GM21717 (cell line): ENCODE results near the gene TM4SF20.
"Not testable (repeated sequence)": the region's sequence is repeated elsewhere in the genome, so short reads cannot be mapped to it uniquely, and the experiment has no call there.

Experiments
- ATAC-seq: cut with Tn5 transposase; IDR thresholded peaks from one replicate; pipeline ENCODE4 v1.9.1; 2021; ENCODE audit warnings: mild to moderate bottlenecking, moderate library complexity; ENCODE audit not compliant: unreplicated experiment

Gene TM4SF20

GRCh38 chr2:227398684-227399670, 19.9 kb upstream of the TM4SF20 start:
- ATAC-seq = no peak

GRCh38 chr2:227397562-227397961, 18.5 kb upstream of the TM4SF20 start:
- ATAC-seq = no peak

GRCh38 chr2:227395556-227395955, 16.4 kb upstream of the TM4SF20 start:
- no peak for ATAC-seq

- no peak for ATAC-seq
These were observed 15.3 kb upstream of the TM4SF20 start for GRCh38 chr2:227394401-227394800.

DNA sequence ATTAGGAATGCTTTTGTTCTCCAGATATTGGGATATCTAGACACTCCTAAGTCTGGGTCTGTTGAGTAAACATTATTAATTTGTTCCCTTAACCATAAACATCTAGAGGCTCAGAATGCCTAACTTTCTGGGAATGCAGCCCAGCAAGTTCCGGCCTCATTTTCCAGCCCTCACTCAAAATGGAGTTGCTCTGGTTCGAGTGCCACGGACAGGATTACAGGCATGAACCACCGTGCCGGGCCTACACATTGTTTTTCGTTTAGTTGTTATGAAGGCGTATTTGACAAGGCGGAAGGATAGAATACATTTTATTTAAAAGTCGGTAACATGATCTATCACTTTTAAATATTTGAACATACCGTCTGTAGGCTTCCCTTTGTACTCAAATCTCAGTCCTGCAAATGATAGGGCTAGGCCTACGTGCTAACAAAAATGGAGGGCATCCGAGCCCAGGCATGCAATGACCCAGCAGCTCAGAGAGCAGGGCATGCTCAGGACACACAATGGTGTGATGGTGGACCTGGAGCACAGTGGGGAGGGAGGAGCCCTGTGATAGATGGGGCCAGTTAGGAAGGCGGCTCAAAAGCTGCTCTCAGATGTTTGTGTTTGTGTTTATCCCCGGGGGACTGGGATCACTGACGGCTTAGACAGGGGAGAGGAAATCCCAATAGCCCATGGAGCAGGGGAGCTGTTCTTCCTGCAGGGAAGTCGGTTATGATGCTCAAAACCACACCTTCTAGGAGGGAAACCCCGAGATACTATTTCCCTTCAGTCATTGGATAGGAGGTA, 11.6 kb upstream of the TM4SF20 start:
- no peak for ATAC-seq

DNA sequence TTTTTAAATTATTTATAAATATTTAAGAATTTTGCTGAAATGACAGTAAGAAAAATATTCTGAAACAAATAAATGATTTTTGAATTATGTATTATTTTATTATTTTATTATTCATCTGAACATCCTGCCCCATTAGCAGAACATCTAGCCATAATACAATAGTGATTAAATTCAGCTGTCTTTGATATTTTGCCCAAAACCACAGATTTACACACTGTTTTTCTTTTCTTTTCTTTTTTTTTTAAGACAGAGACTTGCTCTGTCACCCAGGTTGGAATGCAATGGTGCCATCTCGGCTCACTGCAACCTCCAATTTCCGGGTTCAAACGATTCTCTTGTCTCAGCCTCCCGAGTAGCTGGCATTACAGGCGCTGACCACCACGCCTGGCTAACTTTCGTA, 10.6 kb upstream of the TM4SF20 start:
- no peak for ATAC-seq

DNA sequence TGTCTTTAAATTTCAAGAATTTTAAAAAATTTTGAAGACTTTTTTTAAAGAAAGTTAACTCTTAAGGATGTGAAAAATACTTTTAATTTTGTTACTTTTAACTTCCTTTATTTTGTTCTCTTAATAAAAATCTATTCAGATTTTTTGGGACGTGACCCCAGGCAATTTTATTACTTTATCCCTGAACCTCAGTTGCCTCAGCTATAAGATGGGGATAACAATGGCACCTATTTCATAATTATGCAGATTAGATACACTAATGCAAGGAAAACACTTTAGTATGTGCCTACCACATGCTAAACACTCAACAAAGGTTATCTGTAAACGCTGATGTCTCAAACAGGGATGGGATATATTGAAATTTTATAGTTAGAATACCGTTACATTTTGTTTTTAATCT, 10.1 kb upstream of the TM4SF20 start:
- ATAC-seq = no peak

DNA sequence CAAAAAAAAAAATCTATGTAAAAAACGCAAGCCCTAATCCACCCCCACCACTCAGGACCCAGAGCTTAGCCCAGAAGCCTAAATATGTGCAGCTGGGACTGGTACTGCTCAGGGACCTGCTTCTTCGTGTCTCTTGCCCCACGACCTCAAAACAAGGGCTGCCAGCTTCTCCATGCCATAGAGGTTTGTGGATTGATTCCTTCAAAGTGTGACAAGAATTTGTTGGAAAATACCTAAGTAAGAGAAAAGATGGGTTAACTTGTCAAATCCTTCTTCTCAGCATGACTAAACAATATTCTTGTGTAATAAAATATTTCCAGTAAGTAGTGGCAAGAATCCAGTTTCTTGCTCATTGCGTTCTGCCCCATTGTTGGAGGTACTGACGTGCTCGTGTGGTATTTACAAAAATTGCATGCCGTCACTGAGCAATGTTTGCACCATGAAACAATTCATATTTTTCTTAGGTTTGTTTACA, 9.5 kb upstream of the TM4SF20 start:
- ATAC-seq = no peak

DNA sequence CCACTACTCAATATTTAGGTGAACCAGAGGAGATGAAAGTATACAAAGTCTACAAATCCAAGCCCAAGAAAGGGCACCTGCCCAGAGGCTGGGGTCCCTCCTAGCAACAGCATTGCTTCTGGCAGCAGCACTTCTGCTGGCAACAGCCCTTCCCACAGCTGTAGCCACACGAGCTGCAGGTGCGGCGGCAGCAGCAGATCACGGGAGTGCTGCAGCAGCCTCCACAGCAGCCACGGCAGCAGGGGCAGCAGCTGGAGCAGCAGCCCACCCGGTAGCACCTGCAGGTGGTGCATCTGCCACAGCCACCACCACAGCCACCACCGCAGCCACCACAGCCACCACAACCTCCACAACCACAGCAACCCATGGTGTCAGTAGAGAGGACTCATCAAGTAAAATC, 8.5 kb upstream of the TM4SF20 start, which contains the start of gene SCYGR1:
SCYGR1 (minus strand) TSS at position 367 of the 400 bp plus-strand sequence; CDS start at position 367, 0 bp downstream.
- not testable (repeated sequence) for ATAC-seq

DNA sequence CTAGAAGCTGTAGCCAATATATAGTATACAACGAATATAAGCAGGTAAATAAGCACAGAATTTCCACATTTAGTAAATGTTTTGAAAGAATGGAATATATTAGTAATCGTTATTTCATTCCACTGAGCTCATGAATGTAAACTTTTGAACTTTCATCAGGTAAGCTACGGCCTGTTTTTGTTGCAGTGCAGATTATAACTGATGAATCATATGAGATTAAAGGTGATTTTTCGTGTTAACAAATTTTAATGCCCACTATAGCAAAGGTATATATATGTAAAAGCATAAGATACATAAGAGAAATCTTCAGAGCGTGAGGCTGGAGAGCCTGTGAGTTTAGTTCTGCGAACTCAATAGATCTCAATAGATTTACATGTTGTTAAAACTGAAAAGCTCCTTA, 7.5 kb upstream of the TM4SF20 start:
- ATAC-seq = no peak

DNA sequence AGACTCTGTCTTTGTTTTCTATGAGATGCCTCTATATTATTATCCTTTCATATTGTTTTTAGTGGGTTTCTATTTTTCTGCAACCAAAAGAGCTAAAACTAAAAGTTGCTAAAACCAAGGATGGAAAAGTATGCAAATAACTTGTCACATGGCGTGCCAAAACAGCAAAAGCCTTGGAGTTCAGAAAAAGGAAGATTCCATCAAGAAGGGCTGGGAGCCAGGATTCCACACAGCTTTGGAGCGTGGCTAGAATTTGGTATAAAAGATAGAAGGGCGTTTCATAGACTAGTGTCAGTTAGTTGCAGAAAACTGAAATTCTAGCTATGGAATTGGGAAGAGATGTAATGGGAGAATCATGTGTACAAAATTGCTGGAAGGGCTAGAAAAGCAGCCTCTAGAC, 4.6 kb upstream of the TM4SF20 start:
- no peak for ATAC-seq

GRCh38 chr2:227382241-227382835, 3.2 kb upstream of the TM4SF20 start:
- not testable (repeated sequence) for ATAC-seq

DNA sequence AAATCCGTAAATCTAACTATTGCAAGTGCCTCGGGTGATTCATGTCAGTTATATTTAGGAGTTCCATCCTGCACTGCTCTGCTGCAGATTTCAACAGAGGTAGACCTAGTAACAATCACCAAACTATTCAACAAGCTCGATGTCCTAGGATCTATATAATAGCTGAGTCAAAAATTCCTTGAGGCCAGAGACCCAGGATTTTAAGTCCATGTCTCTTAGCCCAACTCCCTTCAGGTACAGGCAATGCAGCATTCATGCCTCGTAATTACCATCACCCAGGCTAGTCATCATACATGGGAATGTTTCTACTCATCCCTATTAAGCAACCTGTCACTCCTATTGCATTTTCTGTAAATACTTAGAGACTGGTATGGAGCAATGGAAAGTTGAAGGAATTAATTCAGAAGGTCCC, 729 bp downstream of the TM4SF20 start:
- no peak for ATAC-seq

DNA sequence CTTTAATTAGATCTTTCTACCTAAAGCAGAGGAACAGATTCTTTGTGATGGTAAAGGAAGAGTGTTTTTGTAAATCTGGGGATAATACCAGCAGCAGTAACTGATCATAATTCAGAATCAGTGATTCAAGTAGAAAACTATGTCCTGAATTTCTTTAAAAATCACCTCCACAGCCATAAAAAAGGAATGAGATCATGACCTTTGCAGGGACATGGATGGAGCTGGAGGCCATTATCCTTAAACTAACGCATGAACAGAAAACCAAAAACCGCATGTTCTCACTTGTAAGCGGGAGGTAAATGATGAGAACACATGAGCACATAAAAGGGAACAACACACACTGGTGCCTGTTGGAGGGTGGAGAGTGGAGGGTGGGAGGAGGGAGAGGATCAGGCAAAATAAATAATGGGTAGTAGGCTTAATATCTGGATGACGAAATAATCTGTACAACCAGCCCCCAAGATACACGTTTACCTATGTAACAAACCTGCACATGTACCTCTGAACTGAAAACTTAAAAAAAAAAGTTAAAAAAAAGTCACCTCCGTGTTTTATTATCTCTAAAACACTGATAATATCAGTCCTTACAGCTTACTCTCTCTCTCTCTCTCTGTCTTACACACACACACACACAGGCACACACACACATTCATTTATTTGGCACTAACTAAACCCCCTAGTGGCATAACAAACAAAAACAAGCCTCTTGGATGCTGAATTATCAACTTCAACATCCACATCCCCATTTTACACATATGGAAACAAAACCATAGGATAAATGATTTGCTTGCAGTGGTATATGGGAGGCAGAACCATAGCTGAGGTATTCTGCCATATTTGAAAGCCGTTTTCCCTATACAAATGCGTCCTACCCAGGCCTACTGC, 1.4 kb downstream of the TM4SF20 start:
- ATAC-seq = no peak

DNA sequence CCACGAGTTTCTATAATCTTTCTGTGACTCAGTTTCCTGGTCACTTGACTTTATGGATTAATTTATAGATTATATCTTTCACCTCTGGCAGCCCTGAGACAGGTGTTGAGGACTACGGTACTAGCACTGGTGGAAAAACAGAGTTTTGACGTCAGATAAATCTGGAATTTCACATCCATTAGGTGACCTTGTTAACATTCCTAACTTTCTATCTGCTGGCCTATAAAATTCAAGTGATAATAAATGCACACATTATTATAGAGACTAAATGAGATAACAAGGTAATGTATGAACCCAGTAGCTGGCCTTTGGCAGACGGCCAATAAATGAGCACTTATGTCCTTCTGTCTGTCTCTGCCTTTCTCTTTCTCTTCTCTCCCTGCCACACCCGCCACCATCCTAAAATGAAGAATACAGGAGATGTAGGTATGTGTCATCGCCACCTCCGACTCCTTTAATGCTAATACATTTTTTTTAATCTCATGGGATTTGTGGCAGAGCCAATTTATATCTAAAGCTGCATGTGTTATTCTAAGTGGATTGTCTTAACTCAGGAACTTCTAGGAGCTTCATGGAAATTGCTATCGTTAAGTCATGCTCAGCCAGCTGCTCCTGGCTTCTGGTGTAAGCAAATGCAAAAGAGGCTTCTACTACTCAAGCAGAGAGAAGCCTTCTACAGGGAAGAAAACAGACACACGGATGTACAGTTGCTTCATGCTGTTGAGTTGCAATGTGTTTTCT, 2.3 kb downstream of the TM4SF20 start:
- no peak for ATAC-seq

GRCh38 chr2:227374158-227374557, 4.9 kb downstream of the TM4SF20 start:
- ATAC-seq = no peak

DNA sequence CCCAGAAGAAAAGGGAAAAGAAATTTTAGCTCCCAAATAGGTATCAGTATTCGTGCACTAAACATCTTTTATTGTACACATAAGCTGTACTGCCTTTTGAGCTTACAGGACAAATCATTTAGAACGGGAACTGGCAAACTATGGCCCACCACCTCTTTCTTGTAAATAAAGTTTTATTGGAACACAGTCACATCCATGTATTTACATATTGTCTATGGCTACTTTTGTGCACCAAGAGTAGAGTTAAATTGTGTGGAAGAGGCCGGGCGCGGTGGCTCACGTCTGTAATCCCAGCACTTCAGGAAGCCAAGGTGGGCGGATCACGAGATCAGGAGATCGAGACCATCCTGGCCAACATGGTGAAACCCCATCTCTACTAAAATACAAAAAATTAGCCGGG, 5.7 kb downstream of the TM4SF20 start:
- ATAC-seq = no peak

GRCh38 chr2:227370791-227371312, 8.3 kb downstream of the TM4SF20 start:
- ATAC-seq = no peak

DNA sequence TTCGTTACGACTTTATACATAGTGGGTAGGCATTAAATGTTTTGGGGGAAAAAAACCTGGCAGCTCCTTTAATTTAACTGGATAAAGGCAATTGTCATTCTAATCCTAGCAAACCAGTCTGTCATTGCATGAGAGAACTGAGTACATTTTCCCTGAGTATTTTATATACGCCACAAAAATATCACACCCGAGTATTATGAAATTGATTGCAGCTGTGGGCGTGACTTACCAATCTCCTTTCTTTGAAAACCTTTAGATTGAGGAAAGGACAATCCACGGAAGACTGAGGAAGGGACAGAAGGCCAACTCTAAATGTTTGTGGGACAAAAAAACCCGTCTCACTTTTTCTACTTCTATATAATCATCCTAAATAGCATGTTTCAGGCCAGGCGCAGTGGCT, 9.0 kb downstream of the TM4SF20 start:
- ATAC-seq = no peak
